PFSK-1 (cell line): ENCODE data around the gene OPTC.

Experiments
- FOXP2 ChIP-seq: optimal IDR thresholded peaks from 2 replicates; pipeline ENCODE3; 2011; ENCODE audit warnings: borderline replicate concordance, control low read depth, inconsistent platforms; ENCODE audit not compliant: insufficient read depth; ENCODE audit errors: extremely low read length, extremely low read depth
- POLR2AphosphoS5 ChIP-seq: IDR thresholded peaks from 2 replicates; pipeline ENCODE4 v1.6.1; 2012; ENCODE audit warnings: low read depth, mild to moderate bottlenecking, control low read depth, low read length, moderate library complexity
- SIN3A ChIP-seq: IDR thresholded peaks from 2 replicates; pipeline ENCODE4 v1.6.1; 2012; ENCODE audit warnings: mild to moderate bottlenecking, low read length, moderate library complexity, borderline replicate concordance; ENCODE audit not compliant: insufficient read depth
- TAF1 ChIP-seq: IDR thresholded peaks from 2 replicates; pipeline ENCODE4 v1.6.1; 2012; ENCODE audit warnings: low read length, control low read depth, borderline replicate concordance; ENCODE audit not compliant: insufficient read depth
- TF ChIP-seq, protein P1 (sequence below), 2 experiments: IDR thresholded peaks; 2 replicates each; pipeline versions ENCODE4 v1.6.1 to v1.8.0; 2011 to 2012; ENCODE audit warnings: low read depth in 2 of 2, low read length in 2 of 2, control low read depth in 1 of 2, inconsistent platforms in 1 of 2, mild to moderate bottlenecking in 1 of 2, moderate library complexity in 1 of 2; ENCODE audit not compliant: insufficient read depth in 1 of 2

DNA sequence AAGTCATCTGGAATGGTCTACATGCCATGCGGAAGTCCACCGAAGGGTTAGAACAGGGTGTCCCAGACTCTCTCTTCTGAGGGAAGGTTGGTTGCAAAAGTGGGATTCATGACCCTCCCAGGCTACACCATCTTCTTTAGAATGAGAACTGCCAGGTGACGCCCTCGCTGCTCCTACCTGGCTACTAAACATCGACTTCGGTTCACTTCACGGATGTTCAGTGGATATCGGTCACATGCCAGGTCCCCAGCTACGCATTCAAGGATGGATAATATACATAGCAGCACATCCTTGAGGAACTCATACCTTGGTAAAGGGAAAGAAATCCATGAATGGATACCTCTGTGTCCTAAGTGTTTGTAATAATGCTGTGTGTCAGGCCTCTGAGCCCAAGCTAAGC lies 3.3 kb upstream of the OPTC start:
- TF ChIP-seq, protein P1, sequence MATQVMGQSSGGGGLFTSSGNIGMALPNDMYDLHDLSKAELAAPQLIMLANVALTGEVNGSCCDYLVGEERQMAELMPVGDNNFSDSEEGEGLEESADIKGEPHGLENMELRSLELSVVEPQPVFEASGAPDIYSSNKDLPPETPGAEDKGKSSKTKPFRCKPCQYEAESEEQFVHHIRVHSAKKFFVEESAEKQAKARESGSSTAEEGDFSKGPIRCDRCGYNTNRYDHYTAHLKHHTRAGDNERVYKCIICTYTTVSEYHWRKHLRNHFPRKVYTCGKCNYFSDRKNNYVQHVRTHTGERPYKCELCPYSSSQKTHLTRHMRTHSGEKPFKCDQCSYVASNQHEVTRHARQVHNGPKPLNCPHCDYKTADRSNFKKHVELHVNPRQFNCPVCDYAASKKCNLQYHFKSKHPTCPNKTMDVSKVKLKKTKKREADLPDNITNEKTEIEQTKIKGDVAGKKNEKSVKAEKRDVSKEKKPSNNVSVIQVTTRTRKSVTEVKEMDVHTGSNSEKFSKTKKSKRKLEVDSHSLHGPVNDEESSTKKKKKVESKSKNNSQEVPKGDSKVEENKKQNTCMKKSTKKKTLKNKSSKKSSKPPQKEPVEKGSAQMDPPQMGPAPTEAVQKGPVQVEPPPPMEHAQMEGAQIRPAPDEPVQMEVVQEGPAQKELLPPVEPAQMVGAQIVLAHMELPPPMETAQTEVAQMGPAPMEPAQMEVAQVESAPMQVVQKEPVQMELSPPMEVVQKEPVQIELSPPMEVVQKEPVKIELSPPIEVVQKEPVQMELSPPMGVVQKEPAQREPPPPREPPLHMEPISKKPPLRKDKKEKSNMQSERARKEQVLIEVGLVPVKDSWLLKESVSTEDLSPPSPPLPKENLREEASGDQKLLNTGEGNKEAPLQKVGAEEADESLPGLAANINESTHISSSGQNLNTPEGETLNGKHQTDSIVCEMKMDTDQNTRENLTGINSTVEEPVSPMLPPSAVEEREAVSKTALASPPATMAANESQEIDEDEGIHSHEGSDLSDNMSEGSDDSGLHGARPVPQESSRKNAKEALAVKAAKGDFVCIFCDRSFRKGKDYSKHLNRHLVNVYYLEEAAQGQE (IDR thresholded peaks at IDR 0.05; ENCODE audit: insufficient read depth in 1 of 2, low read depth in 2 of 2, low read length in 2 of 2) = no peak
- TF ChIP-seq TAF1 (no peak), FOXP2 (no peak), POLR2AphosphoS5 (no peak), SIN3A (no peak)
